ENCODE results near the gene GNS. TPM values are rescaled to one million over a fixed set of nuclear protein-coding genes. Genes with fewer than 3 reads are reported as not detected.

The GNS gene
- total and polyA plus RNA-seq, 4 donors: 27.8 to 78.6 (median 57.4) TPM

DNA sequence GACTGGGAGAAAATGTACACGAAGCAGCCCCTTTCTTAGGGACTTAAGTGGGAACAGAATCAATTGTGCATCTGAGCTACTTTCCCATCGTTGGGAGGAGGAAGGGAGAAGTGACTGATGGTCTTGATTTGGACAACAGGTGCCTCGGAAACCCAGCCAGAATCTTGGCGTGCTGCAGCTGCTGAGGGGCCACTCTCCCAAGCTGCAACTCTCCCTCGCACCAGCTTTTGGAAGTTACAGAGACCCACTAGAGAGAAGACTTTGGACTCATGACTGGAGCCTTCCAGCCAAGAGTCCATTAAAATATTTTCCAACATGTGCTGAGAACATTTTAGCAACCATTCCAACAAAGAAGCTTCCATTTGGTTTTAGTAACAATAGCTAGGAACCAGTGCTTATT is 52.3 kb downstream of the GNS start:
- Histone ChIP-seq H3K4me3 (ENCODE audit: low read depth in 1 of 3, low read length in 3 of 3) (no peak overlapping the region), H3K9me3 (ENCODE audit: control insufficient read depth in 4 of 4, low read length in 3 of 4) (no peaks in the 10 kb centered on the region), H3K27me3 (ENCODE audit: control insufficient read depth in 4 of 4, insufficient read depth in 4 of 4, low read length in 3 of 4) (no peaks in the 10 kb centered on the region), H3K36me3 (ENCODE audit: control insufficient read depth in 4 of 4, insufficient read depth in 3 of 4, low read depth in 1 of 4, low read length in 3 of 4) (no peaks in the 10 kb centered on the region), H3K4me1 (ENCODE audit: control insufficient read depth in 4 of 4, insufficient read depth in 4 of 4, low read length in 3 of 4) (no peaks in the 10 kb centered on the region), H3K27ac (ENCODE audit: low read depth in 1 of 2, low read length in 2 of 2) (no peak overlapping the region), H3K9ac (ENCODE audit: low read depth in 1 of 2, low read length in 2 of 2) (no peak overlapping the region)
- DNase-seq (ENCODE audit: low spot score): no peak
- WGBS: 90% methylated on average over 5 of the region's 5 CpGs
- TF ChIP-seq EGR1 (IDR thresholded peaks at IDR 0.05; ENCODE audit: low read depth in 2 of 2) (no peak), HNF4A (conservative IDR thresholded peaks at IDR 0.05) (no peak), TAF1 (conservative IDR thresholded peaks at IDR 0.05) (no peak), SP1 (IDR thresholded peaks at IDR 0.05) (no peak), NR2F2 (IDR thresholded peaks at IDR 0.05) (no peak), FOXA1 (IDR thresholded peaks at IDR 0.05) (no peak), RAD21 (IDR thresholded peaks at IDR 0.05) (no peak), JUND (IDR thresholded peaks at IDR 0.05) (no peak), YY1 (IDR thresholded peaks at IDR 0.05) (no peak)
- TF ChIP-seq, protein P1, sequence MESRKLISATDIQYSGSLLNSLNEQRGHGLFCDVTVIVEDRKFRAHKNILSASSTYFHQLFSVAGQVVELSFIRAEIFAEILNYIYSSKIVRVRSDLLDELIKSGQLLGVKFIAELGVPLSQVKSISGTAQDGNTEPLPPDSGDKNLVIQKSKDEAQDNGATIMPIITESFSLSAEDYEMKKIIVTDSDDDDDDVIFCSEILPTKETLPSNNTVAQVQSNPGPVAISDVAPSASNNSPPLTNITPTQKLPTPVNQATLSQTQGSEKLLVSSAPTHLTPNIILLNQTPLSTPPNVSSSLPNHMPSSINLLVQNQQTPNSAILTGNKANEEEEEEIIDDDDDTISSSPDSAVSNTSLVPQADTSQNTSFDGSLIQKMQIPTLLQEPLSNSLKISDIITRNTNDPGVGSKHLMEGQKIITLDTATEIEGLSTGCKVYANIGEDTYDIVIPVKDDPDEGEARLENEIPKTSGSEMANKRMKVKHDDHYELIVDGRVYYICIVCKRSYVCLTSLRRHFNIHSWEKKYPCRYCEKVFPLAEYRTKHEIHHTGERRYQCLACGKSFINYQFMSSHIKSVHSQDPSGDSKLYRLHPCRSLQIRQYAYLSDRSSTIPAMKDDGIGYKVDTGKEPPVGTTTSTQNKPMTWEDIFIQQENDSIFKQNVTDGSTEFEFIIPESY (IDR thresholded peaks at IDR 0.05): no peak
- TF ChIP-seq, protein P2, sequence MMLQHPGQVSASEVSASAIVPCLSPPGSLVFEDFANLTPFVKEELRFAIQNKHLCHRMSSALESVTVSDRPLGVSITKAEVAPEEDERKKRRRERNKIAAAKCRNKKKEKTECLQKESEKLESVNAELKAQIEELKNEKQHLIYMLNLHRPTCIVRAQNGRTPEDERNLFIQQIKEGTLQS (IDR thresholded peaks at IDR 0.05): no peak
- TF ChIP-seq, protein P3, sequence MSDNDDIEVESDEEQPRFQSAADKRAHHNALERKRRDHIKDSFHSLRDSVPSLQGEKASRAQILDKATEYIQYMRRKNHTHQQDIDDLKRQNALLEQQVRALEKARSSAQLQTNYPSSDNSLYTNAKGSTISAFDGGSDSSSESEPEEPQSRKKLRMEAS (IDR thresholded peaks at IDR 0.05): no peak
- TF ChIP-seq, protein P4, sequence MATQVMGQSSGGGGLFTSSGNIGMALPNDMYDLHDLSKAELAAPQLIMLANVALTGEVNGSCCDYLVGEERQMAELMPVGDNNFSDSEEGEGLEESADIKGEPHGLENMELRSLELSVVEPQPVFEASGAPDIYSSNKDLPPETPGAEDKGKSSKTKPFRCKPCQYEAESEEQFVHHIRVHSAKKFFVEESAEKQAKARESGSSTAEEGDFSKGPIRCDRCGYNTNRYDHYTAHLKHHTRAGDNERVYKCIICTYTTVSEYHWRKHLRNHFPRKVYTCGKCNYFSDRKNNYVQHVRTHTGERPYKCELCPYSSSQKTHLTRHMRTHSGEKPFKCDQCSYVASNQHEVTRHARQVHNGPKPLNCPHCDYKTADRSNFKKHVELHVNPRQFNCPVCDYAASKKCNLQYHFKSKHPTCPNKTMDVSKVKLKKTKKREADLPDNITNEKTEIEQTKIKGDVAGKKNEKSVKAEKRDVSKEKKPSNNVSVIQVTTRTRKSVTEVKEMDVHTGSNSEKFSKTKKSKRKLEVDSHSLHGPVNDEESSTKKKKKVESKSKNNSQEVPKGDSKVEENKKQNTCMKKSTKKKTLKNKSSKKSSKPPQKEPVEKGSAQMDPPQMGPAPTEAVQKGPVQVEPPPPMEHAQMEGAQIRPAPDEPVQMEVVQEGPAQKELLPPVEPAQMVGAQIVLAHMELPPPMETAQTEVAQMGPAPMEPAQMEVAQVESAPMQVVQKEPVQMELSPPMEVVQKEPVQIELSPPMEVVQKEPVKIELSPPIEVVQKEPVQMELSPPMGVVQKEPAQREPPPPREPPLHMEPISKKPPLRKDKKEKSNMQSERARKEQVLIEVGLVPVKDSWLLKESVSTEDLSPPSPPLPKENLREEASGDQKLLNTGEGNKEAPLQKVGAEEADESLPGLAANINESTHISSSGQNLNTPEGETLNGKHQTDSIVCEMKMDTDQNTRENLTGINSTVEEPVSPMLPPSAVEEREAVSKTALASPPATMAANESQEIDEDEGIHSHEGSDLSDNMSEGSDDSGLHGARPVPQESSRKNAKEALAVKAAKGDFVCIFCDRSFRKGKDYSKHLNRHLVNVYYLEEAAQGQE (IDR thresholded peaks at IDR 0.05): no peak

DNA sequence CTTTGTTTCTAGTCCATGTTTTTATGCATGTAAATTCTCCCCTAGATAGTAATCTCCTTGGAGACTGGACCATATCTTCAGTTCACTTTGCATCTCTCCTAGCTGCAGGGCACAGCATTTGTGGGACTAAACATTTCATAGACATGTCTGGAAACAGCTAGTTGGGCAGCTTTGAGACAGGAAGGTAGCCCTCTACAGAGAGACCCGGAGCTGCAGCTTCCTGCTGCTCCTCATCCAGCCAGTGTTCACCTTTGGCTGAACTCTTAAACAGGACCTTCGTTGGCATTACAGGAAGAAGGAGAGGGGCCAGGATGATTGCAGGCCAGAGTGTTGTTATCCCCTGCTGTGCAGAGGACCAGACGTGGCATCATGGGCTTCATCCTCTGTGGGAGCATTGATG is 52.9 kb downstream of the GNS start:
- Histone ChIP-seq H3K4me3 (ENCODE audit: low read depth in 1 of 3, low read length in 3 of 3) (no peak overlapping the region), H3K9ac (ENCODE audit: low read depth in 1 of 2, low read length in 2 of 2) (no peak overlapping the region), H3K9me3 (ENCODE audit: control insufficient read depth in 4 of 4, low read length in 3 of 4) (no peaks in the 10 kb centered on the region), H3K27ac (ENCODE audit: low read depth in 1 of 2, low read length in 2 of 2) (no peak overlapping the region), H3K36me3 (ENCODE audit: control insufficient read depth in 4 of 4, insufficient read depth in 3 of 4, low read depth in 1 of 4, low read length in 3 of 4) (no peaks in the 10 kb centered on the region), H3K4me1 (ENCODE audit: control insufficient read depth in 4 of 4, insufficient read depth in 4 of 4, low read length in 3 of 4) (no peaks in the 10 kb centered on the region), H3K27me3 (ENCODE audit: control insufficient read depth in 4 of 4, insufficient read depth in 4 of 4, low read length in 3 of 4) (no peaks in the 10 kb centered on the region)
- 51% methylated on average over 3 of the region's 3 CpGs for WGBS
- no peak for DNase-seq (ENCODE audit: low spot score)
- TF ChIP-seq, protein P3 (IDR thresholded peaks at IDR 0.05): no peak
- TF ChIP-seq, protein P1 (IDR thresholded peaks at IDR 0.05): no peak
- TF ChIP-seq JUND (IDR thresholded peaks at IDR 0.05) (no peak), YY1 (IDR thresholded peaks at IDR 0.05) (no peak), FOXA1 (IDR thresholded peaks at IDR 0.05) (no peak), SP1 (IDR thresholded peaks at IDR 0.05) (no peak), EGR1 (IDR thresholded peaks at IDR 0.05; ENCODE audit: low read depth in 2 of 2) (no peak), HNF4A (conservative IDR thresholded peaks at IDR 0.05) (no peak), RAD21 (IDR thresholded peaks at IDR 0.05) (no peak), GABPA (IDR thresholded peaks at IDR 0.05 in 1 of 2, conservative IDR thresholded peaks at IDR 0.05 in 1 of 2) (no peak), RXRA (IDR thresholded peaks at IDR 0.05) (no peak), TAF1 (conservative IDR thresholded peaks at IDR 0.05) (no peak), NR2F2 (IDR thresholded peaks at IDR 0.05) (no peak), FOXA2 (IDR thresholded peaks at IDR 0.05) (no peak), HNF4G (IDR thresholded peaks at IDR 0.05) (no peak)
- TF ChIP-seq, protein P2 (IDR thresholded peaks at IDR 0.05): no peak
- TF ChIP-seq, protein P4 (IDR thresholded peaks at IDR 0.05): no peak

All from liver (tissue), 9 donors.